Astrocyte (in vitro differentiated cells and primary cell): ENCODE results near the gene MTX3. TPM values are rescaled to one million over a fixed set of nuclear protein-coding genes. Genes with fewer than 3 reads are reported as not detected.

Experiments used
- DNase-seq: peaks from one replicate; pipeline ENCODE4 v3.0.0-alpha.2; 2010; ENCODE audit warnings: low read depth
- FAIRE-seq: peaks from 2 replicates; lab custom pipeline; 2011; peaks lifted over from hg19 to GRCh38; lab: Jason Lieb, UNC
- H2AFZ ChIP-seq: 2 replicates; pipeline ENCODE4 v1.6.0; 2012; ENCODE audit warnings: low read depth, low read length, inconsistent platforms
- H3K27ac ChIP-seq: 2 replicates; pipeline ENCODE4 v1.5.1; 2011; ENCODE audit warnings: low read depth, low read length, inconsistent platforms
- H3K27me3 ChIP-seq: 2 replicates; pipeline ENCODE4 v1.6.0; 2011; ENCODE audit warnings: low read length, inconsistent platforms; ENCODE audit not compliant: insufficient read depth
- H3K36me3 ChIP-seq: 2 replicates; pipeline ENCODE4 v1.5.1; 2011; ENCODE audit warnings: low read length, inconsistent platforms; ENCODE audit not compliant: insufficient read depth
- H3K4me1 ChIP-seq: 2 replicates; pipeline ENCODE4 v1.5.1; 2011; ENCODE audit warnings: low read length, inconsistent platforms; ENCODE audit not compliant: insufficient read depth
- H3K4me2 ChIP-seq: 2 replicates; pipeline ENCODE4 v1.6.0; 2012; ENCODE audit warnings: low read length, inconsistent platforms
- H3K4me3 ChIP-seq: 2 replicates; pipeline ENCODE4 v1.5.1; 2011; ENCODE audit warnings: low read depth, mild to moderate bottlenecking, low read length, inconsistent platforms; ENCODE audit not compliant: insufficient read depth
- H3K79me2 ChIP-seq: 2 replicates; pipeline ENCODE4 v1.6.0; 2012; ENCODE audit warnings: mild to moderate bottlenecking, low read length, inconsistent platforms; ENCODE audit not compliant: insufficient read depth
- H3K9ac ChIP-seq: 2 replicates; pipeline ENCODE4 v1.6.0; 2012; ENCODE audit warnings: mild to moderate bottlenecking, low read length, inconsistent platforms
- H3K9me3 ChIP-seq: 2 replicates; pipeline ENCODE4 v1.5.1; 2012; ENCODE audit warnings: low read depth, mild to moderate bottlenecking, low read length, inconsistent platforms; ENCODE audit not compliant: insufficient read depth
- H4K20me1 ChIP-seq: 2 replicates; pipeline ENCODE4 v1.6.0; 2012; ENCODE audit warnings: low read length, inconsistent platforms; ENCODE audit not compliant: insufficient read depth
- H3K27ac Mint-ChIP-seq: one replicate; pipeline ENCODE4 v1.8.0; 2021; ENCODE audit warnings: mild to moderate bottlenecking, mixed read lengths; ENCODE audit not compliant: unreplicated experiment
- H3K27me3 Mint-ChIP-seq: one replicate; pipeline ENCODE4 v1.8.0; 2021; ENCODE audit warnings: low read depth, mixed read lengths; ENCODE audit not compliant: unreplicated experiment
- H3K36me3 Mint-ChIP-seq: one replicate; pipeline ENCODE4 v1.8.0; 2021; ENCODE audit warnings: low read depth, mixed read lengths; ENCODE audit not compliant: unreplicated experiment
- H3K4me1 Mint-ChIP-seq: one replicate; pipeline ENCODE4 v1.8.0; 2021; ENCODE audit warnings: low read depth, mixed read lengths; ENCODE audit not compliant: unreplicated experiment
- H3K4me3 Mint-ChIP-seq: one replicate; pipeline ENCODE4 v1.8.0; 2021; ENCODE audit warnings: mild to moderate bottlenecking, moderate library complexity, mixed read lengths; ENCODE audit not compliant: unreplicated experiment
- H3K9me3 Mint-ChIP-seq: one replicate; pipeline ENCODE4 v1.8.0; 2021; ENCODE audit warnings: mild to moderate bottlenecking, mixed read lengths; ENCODE audit not compliant: unreplicated experiment
- CTCF ChIP-seq: IDR thresholded peaks from 2 replicates; pipeline ENCODE4 v1.5.1; 2011; ENCODE audit warnings: low read depth, mild to moderate bottlenecking, inconsistent platforms, low read length, moderate library complexity; ENCODE audit not compliant: insufficient read depth
- EZH2 ChIP-seq: IDR thresholded peaks from 2 replicates; pipeline ENCODE4 v1.6.1; 2012; ENCODE audit warnings: mild to moderate bottlenecking, low read length, inconsistent platforms; ENCODE audit not compliant: insufficient read depth
- total RNA-seq: library from RNA; stranded (reverse); gene quantifications from 2 replicates; pipeline ENCODE4 v1.2.1, GENCODE V29; 2021

MTX3 gene
- total RNA-seq, 1 donor from 2014 or later, result 14.0 TPM

DNA sequence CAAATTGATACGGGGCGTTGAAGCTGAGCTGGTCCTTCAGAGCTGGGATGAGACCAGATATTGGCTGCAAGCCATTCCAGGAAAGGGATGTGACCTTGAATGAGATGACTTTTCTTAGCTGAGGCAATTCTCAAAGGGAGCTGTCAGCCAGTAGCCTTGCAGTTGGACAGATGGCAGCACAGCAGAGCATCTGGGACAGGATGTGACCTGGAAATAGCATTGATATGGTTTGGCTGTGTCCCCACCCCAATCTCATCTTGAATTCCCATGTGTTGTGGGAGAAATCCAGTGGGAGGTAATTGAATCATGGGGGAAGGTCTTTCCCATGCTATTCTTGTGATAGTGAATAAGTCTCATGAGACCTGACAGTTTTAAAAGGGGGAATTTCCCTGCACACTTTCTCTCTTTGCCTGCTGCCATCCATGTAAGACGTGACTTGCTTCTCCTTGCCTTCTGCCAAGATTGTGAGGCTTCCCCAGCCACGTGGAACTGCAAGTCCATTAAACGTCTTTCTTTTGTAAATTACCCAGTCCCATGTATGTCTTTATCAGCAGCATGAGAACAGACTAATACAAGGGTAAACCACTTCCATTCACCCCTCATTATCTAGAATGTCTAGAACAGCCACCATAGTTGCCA lies 19.8 kb upstream of the MTX3 start:
- peaks cover 5% of the 10 kb centered on the region for H3K9me3 Mint-ChIP-seq
- no peak for FAIRE-seq
- H3K27me3 Mint-ChIP-seq, result no peaks in the 10 kb centered on the region
- TF ChIP-seq CTCF (no peak), EZH2 (no peak)
- H4K20me1 ChIP-seq, result no peaks in the 10 kb centered on the region
- no peak overlapping the region for H3K27ac ChIP-seq
- H3K36me3 ChIP-seq, result no peaks in the 10 kb centered on the region
- H2AFZ ChIP-seq, result no peak overlapping the region
- H3K36me3 Mint-ChIP-seq, result no peaks in the 10 kb centered on the region
- no peaks in the 10 kb centered on the region for H3K79me2 ChIP-seq
- no peak overlapping the region for H3K9ac ChIP-seq
- H3K4me3 Mint-ChIP-seq, result no peak overlapping the region
- H3K4me2 ChIP-seq, result no peak overlapping the region
- no peak overlapping the region for H3K27ac Mint-ChIP-seq
- DNase-seq, result no peak
- no peak overlapping the region for H3K4me3 ChIP-seq
- H3K27me3 ChIP-seq, result no peaks in the 10 kb centered on the region
- peaks cover under 1% of the 10 kb centered on the region for H3K4me1 Mint-ChIP-seq
- H3K9me3 ChIP-seq, result no peaks in the 10 kb centered on the region
- no peaks in the 10 kb centered on the region for H3K4me1 ChIP-seq

DNA sequence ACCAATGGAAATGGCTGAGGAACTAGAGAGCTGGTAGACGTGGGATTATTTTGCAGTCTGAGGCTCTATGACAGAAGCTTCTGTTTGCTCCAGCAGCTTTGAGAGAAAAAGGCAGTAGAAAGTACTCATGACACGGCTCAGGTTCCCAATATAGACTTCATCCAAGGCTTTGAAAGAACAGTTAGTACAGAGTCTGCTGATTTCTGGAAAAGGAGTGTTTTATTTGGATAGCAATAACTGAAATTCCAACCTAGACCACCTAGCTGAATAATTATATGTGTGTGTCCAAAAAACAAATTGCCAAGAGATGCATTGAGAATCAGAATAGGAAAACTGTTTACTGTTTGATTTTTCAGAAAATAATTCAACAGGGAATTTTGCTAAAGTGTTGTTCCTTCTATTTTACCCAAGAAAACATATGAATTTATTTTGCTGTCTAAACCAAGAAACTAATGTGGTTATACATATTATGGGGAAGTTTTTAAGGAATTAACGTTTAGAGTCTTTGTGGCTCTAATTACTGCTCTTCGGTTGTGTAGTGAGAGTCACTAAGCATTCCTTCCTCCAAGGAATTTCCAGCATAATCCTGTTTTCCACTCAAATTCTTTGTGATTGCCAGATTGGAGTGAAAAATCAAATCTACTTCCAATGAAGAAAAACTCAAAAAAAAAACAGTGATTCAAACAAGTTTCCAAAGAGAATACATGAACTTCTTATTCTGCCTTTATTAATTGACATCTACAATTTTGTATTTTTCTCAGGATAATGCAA lies 18.1 kb upstream of the MTX3 start:
- no peaks in the 10 kb centered on the region for H3K4me1 ChIP-seq
- H3K27me3 ChIP-seq, result no peaks in the 10 kb centered on the region
- no peaks in the 10 kb centered on the region for H3K4me1 Mint-ChIP-seq
- no peaks in the 10 kb centered on the region for H3K79me2 ChIP-seq
- H3K9me3 Mint-ChIP-seq, result peaks cover 2% of the 10 kb centered on the region
- TF ChIP-seq CTCF (no peak), EZH2 (no peak)
- no peaks in the 10 kb centered on the region for H3K36me3 Mint-ChIP-seq
- H3K27ac Mint-ChIP-seq, result no peak overlapping the region
- H3K9me3 ChIP-seq, result no peaks in the 10 kb centered on the region
- DNase-seq (no peak), FAIRE-seq (no peak)
- no peak overlapping the region for H3K4me3 Mint-ChIP-seq
- H3K4me3 ChIP-seq, result no peak overlapping the region
- no peaks in the 10 kb centered on the region for H3K27me3 Mint-ChIP-seq
- no peaks in the 10 kb centered on the region for H3K36me3 ChIP-seq
- H4K20me1 ChIP-seq, result no peaks in the 10 kb centered on the region
- no peak overlapping the region for H3K27ac ChIP-seq
- no peak overlapping the region for H3K4me2 ChIP-seq
- no peak overlapping the region for H2AFZ ChIP-seq
- H3K9ac ChIP-seq, result no peak overlapping the region

GRCh38 chr5:80002677-80003076 lies 11.6 kb upstream of the MTX3 start:
- Histone ChIP-seq H4K20me1 (no peaks in the 10 kb centered on the region), H2AFZ (no peak overlapping the region), H3K79me2 (no peaks in the 10 kb centered on the region), H3K4me1 (no peaks in the 10 kb centered on the region), H3K4me2 (no peak overlapping the region), H3K9me3 (no peaks in the 10 kb centered on the region), H3K4me3 (no peak overlapping the region), H3K27ac (no peak overlapping the region), H3K36me3 (no peaks in the 10 kb centered on the region), H3K9ac (no peak overlapping the region), H3K27me3 (no peaks in the 10 kb centered on the region)
- no peak overlapping the region for H3K4me3 Mint-ChIP-seq
- no peak overlapping the region for H3K27ac Mint-ChIP-seq
- H3K27me3 Mint-ChIP-seq, result no peaks in the 10 kb centered on the region
- TF ChIP-seq EZH2, result no peak
- no peak for TF ChIP-seq CTCF
- H3K9me3 Mint-ChIP-seq, result peaks cover 1% of the 10 kb centered on the region
- peaks cover 2% of the 10 kb centered on the region for H3K36me3 Mint-ChIP-seq
- FAIRE-seq (no peak), DNase-seq (no peak)
- H3K4me1 Mint-ChIP-seq, result no peaks in the 10 kb centered on the region
